ENCODE measurements around the gene LARP4B.

The LARP4B gene

DNA sequence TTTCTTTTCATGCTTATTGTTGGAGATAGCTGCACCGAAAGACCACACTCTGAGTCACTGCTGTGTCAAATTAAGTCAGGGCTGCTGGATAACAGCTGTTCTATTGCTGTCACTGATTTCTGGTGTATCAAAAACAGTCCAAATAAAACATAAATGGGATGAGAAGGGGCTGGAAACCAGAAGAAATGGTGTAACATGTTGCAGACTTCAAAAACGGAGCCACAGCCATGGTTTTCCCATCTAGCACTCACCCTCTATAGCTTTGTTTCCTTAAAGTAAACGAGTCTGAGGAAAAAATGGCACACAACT is 138.8 kb downstream of the LARP4B start:
- no peak for TF ChIP-seq CTCF (IDR thresholded peaks at IDR 0.05; ENCODE audit: control insufficient read depth, insufficient read depth, low read depth, low read length, missing control alignments)
- no peak overlapping the region for H3K4me3 ChIP-seq (ENCODE audit: control insufficient read depth, low read depth, low read length)
- DNase-seq (ENCODE audit: low read depth) = no peak

DNA sequence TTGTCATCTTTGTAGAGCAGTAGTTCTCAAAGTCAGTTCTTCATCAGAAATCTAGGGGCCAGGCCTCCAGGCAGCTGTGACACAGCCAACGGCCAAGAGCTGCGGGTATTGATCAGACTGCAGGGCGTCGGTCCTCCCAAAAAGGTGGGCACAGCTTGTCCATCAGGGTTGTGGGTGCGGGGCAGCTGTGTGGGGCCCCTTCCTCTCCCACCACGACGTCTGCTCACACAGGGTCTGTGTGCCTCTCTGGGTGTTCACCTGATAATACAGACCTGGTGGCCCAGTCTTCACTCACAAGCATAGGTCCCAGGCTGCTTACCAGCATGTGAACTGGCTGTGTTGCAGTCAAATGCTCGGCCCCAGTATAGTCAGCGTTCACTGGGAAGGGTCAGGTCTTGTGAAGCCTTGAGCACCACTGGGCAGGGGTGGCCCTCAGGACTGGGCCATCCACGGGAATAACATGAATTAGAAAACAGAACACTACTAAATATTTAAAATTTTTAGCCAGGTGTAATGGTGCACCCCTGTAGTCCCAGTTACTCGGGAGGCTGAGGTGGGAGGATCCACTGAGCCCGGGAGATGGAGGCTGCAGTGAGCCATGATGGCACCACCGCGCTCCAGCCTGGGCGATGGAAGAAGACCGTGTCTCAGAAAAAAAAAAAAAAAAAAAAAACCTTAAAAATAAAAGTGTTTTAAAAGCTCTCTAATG is 139.3 kb downstream of the LARP4B start:
- H3K4me3 ChIP-seq (ENCODE audit: control insufficient read depth, low read depth, low read length) = no peak overlapping the region
- DNase-seq (ENCODE audit: low read depth) = no peak
- no peak for TF ChIP-seq CTCF (IDR thresholded peaks at IDR 0.05; ENCODE audit: control insufficient read depth, insufficient read depth, low read depth, low read length, missing control alignments)

DNA sequence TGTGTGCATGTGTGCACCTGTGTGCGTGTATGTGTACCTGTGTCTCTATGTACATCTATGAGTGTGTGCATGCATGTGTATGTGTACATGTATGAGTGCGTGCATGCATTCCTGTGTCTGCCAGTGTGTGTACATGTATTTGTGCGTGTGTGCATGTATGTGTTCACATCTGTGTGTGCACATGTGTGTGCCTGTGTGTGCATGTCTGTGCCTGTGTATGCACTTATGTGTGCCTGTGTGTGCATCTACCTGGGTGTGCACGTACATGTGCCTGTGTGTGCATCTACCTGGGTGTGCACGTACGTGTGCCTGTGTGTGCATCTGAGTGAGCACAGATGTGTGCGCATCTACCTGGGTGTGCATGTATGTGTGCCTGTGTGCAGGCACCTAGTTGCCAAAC is 139.9 kb downstream of the LARP4B start:
- no peak overlapping the region for H3K4me3 ChIP-seq (ENCODE audit: control insufficient read depth, low read depth, low read length)
- DNase-seq (ENCODE audit: low read depth) = no peak
- TF ChIP-seq CTCF (IDR thresholded peaks at IDR 0.05; ENCODE audit: control insufficient read depth, insufficient read depth, low read depth, low read length, missing control alignments) = no peak

DNA sequence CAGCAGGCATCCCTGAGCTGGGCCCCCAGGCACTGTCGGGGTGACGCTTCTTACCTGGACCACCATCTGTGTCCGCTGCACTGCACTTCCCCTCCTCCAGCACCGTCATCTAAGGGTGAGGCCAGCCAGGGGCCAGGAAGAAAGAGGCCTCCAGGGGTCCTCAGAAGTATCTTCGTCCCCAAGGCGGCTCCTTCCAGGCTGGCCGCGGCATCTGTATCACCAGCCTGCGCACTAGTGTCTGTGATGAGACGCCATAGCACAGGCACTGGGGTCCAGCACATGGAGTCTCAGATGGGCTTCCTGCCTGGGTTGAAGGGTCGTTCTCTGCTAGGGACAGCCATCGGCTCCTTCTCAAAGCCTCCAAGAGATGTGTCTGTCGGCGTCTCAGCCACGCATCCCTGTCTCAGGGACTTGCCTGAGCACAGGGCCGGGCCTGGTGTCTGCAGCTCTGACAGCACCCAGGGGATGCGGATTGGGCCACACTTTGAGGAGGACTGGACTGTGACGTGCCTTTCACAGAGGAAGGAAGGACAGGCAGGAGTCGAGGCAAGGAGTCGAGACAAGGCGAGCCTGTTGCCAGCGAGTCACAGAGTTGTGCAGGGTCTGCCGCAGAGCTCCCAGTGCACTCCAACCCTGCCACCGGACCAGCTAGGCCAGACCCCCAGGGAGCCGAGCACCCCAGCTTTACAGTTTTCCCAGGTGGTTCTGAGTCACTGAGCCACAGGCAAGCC is 140.5 kb downstream of the LARP4B start:
- no peak for TF ChIP-seq CTCF (IDR thresholded peaks at IDR 0.05; ENCODE audit: control insufficient read depth, insufficient read depth, low read depth, low read length, missing control alignments)
- DNase-seq (ENCODE audit: low read depth) = no peak
- no peak overlapping the region for H3K4me3 ChIP-seq (ENCODE audit: control insufficient read depth, low read depth, low read length)

- no peak overlapping the region for H3K4me3 ChIP-seq (ENCODE audit: control insufficient read depth, low read depth, low read length)
- no peak for TF ChIP-seq CTCF (IDR thresholded peaks at IDR 0.05; ENCODE audit: control insufficient read depth, insufficient read depth, low read depth, low read length, missing control alignments)
- DNase-seq (ENCODE audit: low read depth) = no peak
These were observed 141.4 kb downstream of the LARP4B start for GRCh38 chr10:789831-790701.

DNA sequence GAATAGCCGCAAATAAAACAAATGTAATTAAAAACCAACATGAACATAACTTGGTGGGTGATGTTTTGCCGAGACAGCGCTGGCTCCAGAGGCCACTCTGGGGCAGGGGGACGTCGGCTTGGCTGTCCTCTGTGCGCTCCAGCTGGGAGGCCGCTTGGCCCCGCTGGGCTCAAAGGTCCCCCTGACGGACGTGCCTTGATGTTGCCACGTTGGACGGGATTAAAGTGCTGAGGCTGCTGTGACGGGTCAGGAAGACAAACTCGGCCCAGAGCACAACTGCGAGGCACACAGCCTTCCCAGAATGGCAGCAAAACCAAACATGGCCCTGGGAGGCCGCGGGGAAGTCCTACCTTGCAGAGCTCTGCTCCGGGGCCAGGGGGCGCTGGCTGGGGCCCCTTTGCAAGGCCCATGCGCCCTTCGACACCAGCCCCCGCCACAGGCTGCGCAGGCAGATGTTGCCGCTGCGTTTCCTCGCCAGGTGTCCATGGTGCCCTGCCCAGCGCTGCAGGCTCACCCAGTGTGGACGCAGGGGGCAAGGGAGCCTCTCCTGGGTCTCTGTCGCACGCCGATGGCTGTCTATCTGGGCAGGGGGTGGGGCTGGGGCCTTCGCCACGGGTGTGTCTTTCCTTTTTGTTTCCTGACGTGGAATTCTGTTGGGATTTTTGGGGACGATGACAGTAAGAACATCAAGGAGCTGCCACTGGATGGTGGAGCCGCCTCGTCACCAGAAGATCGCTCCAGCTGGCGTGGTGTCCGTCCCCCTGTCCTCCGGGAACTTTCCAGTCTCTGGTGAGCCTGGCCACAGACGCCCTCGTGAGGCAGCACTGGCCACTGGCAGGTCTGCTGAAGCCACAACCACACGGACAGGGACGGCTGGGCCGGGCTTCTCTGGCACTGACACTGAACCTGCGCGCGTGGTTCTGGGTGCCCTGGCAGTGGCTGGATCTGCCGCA is 142.4 kb downstream of the LARP4B start:
- TF ChIP-seq CTCF (IDR thresholded peaks at IDR 0.05; ENCODE audit: control insufficient read depth, insufficient read depth, low read depth, low read length, missing control alignments) = peak; percentile 60
- DNase-seq (ENCODE audit: low read depth) = no peak
- H3K4me3 ChIP-seq (ENCODE audit: control insufficient read depth, low read depth, low read length) = peak overlapping the region; percentile 31

Data from AG09309 (cell line).